Central memory CD4-positive, alpha-beta T cell (primary cell): ENCODE results near the gene VEGFA.

Source experiments
- DNase-seq: peaks from one replicate; pipeline ENCODE4 v3.0.0; 2022
- total RNA-seq, 3 experiments: gene quantifications; one replicate each; lab custom pipeline; 2026; lab: John Stamatoyannopoulos, UW

The VEGFA gene
- 3.1 to 40.5 (median 9.2) reads per million in 3 experiments for total RNA-seq

GRCh38 chr6:43769526-43770371, at the start of gene VEGFA:
Gene VEGFA, plus strand, starts transcription at chr6:43770211.
- DNase-seq = peak; percentile 81

- no peak for DNase-seq
Measured at GRCh38 chr6:43720999-43721398, 49.0 kb upstream of the VEGFA start.

- no peak for DNase-seq
Measured at GRCh38 chr6:43722920-43723545, 47.0 kb upstream of the VEGFA start.

- peak; percentile 60 for DNase-seq
Measured at GRCh38 chr6:43723737-43724295, 46.2 kb upstream of the VEGFA start.

GRCh38 chr6:43724354-43724753, 45.7 kb upstream of the VEGFA start:
- DNase-seq = peak; percentile 3

- DNase-seq = peak; percentile 83
Measured at GRCh38 chr6:43724914-43725642, 44.9 kb upstream of the VEGFA start.

DNA sequence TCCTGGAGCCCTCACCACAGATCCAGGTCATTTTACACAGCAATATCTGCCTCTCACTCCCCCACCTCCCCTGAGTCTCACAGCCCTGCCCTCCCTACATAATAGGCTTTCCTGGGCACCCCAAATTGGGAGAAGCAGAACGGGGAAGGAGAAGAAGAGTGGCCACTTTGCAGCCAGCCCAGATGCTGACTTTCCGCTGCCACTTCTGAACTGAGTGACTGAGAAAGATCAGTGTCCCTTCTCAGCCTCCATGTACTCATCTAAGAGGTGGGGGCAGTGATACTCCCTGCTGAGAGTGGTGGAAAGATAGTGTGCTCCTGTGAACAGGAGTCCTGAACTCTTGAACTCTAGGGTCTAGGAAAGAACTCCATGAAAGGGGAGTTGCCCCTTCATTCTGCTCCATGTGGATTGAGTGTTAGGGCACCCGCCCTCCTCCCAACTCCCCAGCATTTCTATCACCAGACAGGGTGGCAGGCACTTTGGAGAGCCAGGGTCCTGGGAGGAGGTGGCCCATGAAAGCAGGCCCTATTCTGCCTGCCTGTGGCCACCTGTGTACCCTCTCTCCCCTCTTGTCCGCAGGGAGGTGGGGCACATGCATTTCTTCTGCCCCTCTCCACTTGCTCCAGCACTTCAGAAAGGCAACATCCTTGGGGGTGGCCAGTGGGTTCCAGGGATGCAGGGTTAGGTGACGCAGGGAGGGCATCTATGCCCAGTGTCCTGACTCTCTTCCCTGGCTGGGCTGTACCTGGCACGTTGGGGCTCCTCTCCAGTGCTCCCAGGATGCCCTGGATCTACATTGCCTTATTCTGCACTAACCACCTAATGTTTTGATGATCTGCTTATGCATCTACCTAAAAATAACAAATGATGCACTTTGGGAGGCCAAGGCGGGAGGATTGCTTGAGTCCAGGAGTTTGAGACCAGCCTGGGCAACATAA, 44.1 kb upstream of the VEGFA start:
- no peak for DNase-seq

DNA sequence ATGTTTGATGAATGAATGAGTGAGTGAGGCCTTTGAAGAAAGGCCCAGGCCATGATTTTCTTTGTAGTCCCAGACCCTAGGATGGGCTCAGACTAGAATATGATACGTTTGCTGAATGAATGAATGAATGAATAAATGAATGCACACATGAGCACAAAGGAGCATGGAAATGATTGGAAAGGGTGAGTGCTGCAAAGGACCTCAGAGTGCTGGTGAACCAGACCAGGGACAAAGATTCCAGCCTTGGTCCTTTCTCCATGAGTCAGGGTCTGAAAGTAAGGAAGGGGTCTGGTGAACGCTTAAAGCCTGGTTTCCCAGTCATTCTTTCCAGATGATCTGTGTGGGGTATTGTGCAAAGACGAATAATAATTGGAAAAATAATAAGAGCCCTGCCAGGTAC, 42.4 kb upstream of the VEGFA start:
- DNase-seq = no peak

GRCh38 chr6:43728586-43728985, 41.4 kb upstream of the VEGFA start:
- no peak for DNase-seq

- no peak for DNase-seq
Measured at GRCh38 chr6:43729537-43729936, 40.5 kb upstream of the VEGFA start.

DNA sequence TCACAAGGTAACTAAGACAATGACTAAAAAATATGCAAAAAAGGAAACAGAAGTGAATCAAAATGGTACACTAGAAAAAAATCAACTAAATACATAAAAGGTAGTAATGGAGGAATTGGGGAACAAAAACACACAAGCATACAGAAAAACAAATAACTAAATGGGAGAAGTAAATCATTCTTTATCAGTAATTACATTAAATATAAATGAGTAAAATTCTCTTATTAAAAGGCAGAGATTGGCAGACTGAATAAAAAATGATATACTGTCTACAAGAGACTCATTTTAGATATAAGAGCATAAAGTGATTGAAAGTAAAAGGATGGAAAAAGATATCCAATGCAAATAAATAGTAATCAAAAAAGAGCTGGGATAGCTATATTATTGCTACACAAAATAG, 39.4 kb upstream of the VEGFA start:
- no peak for DNase-seq

GRCh38 chr6:43733471-43734293, 36.3 kb upstream of the VEGFA start:
- DNase-seq = peak; percentile 44

DNA sequence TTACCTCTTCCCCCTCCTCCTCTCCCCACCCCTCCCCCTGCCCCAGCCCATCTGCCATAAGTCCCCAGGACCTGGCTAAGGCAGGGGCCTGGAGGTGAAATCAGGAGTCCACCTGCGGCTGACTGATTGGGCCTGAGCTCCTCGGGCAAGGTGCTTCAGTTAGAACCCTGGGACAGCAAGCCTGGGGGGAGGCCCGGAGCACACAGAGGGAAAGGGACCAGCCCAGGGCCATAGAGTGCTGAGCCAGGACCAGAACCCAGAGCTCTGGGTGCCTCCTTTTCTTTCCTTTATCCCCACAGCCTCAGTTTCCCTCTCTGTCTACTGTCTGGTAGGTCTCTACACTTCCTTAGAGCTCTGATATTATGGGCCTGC, 35.7 kb upstream of the VEGFA start:
- DNase-seq = no peak

DNA sequence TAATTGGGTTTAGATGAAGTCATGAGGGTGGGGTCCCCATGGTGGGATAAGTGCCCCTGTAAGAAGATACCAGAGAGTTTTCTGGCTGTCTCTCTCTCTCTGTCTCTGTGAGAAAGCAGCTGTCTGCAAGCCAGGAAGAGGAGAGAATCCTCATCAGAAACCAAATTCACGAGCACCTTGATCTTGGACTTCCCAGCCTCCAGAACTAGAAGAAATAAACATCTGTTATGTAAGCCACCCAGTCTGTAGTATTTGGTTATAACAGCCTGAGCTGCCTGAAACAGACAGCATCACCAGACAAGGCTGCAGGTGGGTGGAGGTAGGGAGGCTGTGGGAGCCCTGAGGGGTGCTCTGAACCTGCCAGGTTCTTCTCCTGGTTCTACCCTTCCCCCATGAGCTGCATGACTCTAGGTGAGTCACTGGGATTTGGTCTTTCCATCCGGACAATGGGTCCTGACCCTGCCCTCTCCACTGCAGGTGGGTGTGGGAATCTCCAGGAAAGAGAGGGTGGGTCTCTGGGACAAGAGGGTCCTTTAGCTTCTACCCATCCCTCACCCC, 34.3 kb upstream of the VEGFA start:
- DNase-seq = no peak

DNA sequence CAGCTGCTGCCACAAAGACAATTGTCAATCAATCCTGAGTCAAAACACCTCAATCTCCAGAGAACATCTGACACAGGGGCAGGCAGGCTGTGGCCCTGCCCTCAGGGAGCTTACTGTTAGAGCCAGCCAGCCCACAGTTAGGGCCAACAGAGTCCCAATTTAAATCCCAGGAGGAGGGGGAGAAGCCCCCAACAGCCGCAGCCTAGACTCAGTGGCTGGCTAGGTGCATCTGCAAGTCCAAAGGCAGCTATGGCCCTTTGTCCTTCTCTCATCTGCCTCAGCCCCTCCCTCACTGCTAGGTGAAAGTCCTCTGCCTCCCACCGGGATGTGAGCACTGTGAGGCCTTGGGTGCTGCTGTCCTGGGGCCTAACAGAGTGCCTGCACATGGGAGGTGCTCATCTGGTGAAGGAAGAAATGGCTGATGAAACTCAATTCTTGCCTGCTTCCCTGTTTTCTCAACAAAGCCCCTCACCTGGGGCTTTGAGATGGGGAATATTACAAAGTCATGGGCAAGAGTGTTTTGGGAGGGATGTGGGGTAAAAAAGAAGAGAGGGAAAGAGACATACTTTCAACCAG, 33.7 kb upstream of the VEGFA start:
- DNase-seq = no peak

DNA sequence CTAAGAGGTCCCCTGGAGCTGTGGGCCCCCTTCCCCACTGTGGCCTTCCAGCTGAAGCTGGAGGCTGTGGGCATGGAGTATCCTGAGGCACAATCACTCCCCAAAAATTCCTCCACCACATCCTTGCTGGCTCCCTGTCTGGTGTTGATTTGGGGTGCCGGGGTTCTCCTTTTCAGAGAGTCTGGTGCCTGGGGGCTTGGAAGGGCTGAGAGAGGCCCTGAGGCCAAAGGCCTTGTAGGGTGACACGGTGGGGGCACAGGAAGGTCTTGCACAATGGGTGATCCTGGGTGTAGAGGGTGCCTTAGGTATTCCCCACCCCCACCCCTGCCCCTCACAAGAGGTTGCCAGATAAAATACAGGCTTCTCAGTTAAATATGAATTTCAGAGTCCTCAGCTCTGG, 33.2 kb upstream of the VEGFA start:
- no peak for DNase-seq

- no peak for DNase-seq
Measured at GRCh38 chr6:43737272-43738081, 32.5 kb upstream of the VEGFA start.

- no peak for DNase-seq
Measured at GRCh38 chr6:43738267-43738676, 31.7 kb upstream of the VEGFA start.

- DNase-seq = no peak
Measured at GRCh38 chr6:43738877-43739641, 31.0 kb upstream of the VEGFA start.
